ENCODE results near the gene CHCHD3. TPM values are rescaled to one million over a fixed set of nuclear protein-coding genes. Genes with fewer than 3 reads are reported as not detected.
"Not testable (repeated sequence)": the region's sequence is repeated elsewhere in the genome, so short reads cannot be mapped to it uniquely, and the experiment has no call there.

Gene CHCHD3
- total and polyA plus RNA-seq, 7 experiments from 2014 or later, result 25.6 to 49.7 (median 38.6) TPM

GRCh38 chr7:133040178-133040577 lies 41.7 kb downstream of the CHCHD3 start:
- peaks cover 0 to 39% (median 30%) of the 10 kb centered on the region in 5 donors for H3K36me3 Mint-ChIP-seq
- DNase-seq (no peak), ATAC-seq (no peak)
- H3K27ac Mint-ChIP-seq, result no peak overlapping the region
- H3K4me3 Mint-ChIP-seq, result no peak overlapping the region
- H3K27me3 Mint-ChIP-seq, result no peaks in the 10 kb centered on the region
- no peaks in the 10 kb centered on the region for H3K9me3 Mint-ChIP-seq
- intact Hi-C loops (cut with micrococcal nuclease), result no loop called here
- POLR2A ChIA-PET, result no interaction called here
- Histone ChIP-seq H3K27me3 (ENCODE audit: control insufficient read depth in 2 of 2, insufficient read depth in 2 of 2, low read length in 2 of 2) (no peaks in the 10 kb centered on the region), H3K4me1 (ENCODE audit: control insufficient read depth in 2 of 2, insufficient read depth in 2 of 2, low read length in 2 of 2) (no peaks in the 10 kb centered on the region), H3K27ac (ENCODE audit: low read depth, low read length) (no peak overlapping the region), H3K9me3 (ENCODE audit: control insufficient read depth in 2 of 3, low read length in 3 of 3) (no peaks in the 10 kb centered on the region), H3K36me3 (ENCODE audit: control insufficient read depth in 2 of 3, insufficient read depth in 3 of 3, low read length in 3 of 3) (no peaks in the 10 kb centered on the region), H3K4me3 (ENCODE audit: low read length) (no peak overlapping the region)
- CTCF ChIA-PET, result interaction anchor here (0.6 kb wide), 1 partner anchor 844 kb away, joined by 4 read pairs; no protein-coding TSS in a partner anchor
- peaks cover 0 to 32% (median 18%) of the 10 kb centered on the region in 7 donors for H3K4me1 Mint-ChIP-seq

DNA sequence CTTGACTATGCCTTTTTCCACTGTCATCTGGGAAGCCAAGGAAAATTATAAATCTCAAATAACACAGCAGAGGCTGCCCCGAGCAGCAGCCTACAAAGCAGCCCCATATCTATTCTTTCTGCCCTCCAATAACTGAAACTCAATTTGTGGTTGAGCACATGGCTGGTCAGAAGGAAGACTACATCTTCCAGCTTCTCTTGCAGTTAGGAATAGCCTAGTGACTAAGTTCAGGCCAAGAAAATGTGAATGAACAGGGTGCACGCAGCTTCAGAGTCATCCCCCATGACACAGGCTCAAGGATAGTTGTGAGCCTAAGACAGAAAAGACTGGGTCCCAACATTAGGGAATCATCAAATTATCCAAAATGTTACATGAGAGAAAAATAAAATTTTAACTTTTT lies 42.3 kb downstream of the CHCHD3 start:
- Histone ChIP-seq H3K27ac (ENCODE audit: low read depth, low read length) (no peak overlapping the region), H3K9me3 (ENCODE audit: control insufficient read depth in 2 of 3, low read length in 3 of 3) (no peaks in the 10 kb centered on the region), H3K36me3 (ENCODE audit: control insufficient read depth in 2 of 3, insufficient read depth in 3 of 3, low read length in 3 of 3) (no peaks in the 10 kb centered on the region), H3K27me3 (ENCODE audit: control insufficient read depth in 2 of 2, insufficient read depth in 2 of 2, low read length in 2 of 2) (no peaks in the 10 kb centered on the region), H3K4me1 (ENCODE audit: control insufficient read depth in 2 of 2, insufficient read depth in 2 of 2, low read length in 2 of 2) (no peaks in the 10 kb centered on the region), H3K4me3 (ENCODE audit: low read length) (no peak overlapping the region)
- DNase-seq, result no peak
- H3K4me1 Mint-ChIP-seq, result peaks cover 0 to 32% (median 18%) of the 10 kb centered on the region in 7 donors
- H3K27me3 Mint-ChIP-seq, result no peaks in the 10 kb centered on the region
- H3K9me3 Mint-ChIP-seq, result peaks cover 0 to 1% (median 0%) of the 10 kb centered on the region in 11 donors
- H3K4me3 Mint-ChIP-seq, result no peak overlapping the region
- H3K27ac Mint-ChIP-seq, result no peak overlapping the region
- intact Hi-C loops (cut with micrococcal nuclease), result no loop called here
- peaks cover 0 to 37% (median 28%) of the 10 kb centered on the region in 5 donors for H3K36me3 Mint-ChIP-seq
- POLR2A ChIA-PET, result no interaction called here
- ATAC-seq, result no peak
- CTCF ChIA-PET, result interaction anchor here (0.6 to 1.2 kb wide), 2 partner anchors 11 to 844 kb away, joined by 3 to 4 read pairs; no protein-coding TSS in a partner anchor

DNA sequence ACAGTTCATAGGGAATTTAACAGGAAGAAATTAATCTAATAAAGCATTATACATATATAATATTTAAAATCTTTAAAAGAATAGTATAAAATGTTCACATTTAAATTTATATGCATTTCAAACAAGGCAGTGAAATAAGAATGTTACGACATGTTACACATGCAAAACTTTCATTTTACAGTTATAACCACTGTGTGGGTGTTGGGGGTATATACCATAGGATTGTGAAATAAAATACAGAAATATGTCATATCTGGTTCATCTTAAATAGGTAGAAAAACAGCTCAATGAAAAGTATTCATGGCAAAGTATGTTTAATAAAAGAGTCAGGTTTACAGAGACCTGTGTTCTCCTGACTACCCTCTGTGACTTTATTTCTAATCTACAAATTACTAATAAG lies 45.6 kb downstream of the CHCHD3 start:
- Histone ChIP-seq H3K9me3 (ENCODE audit: control insufficient read depth in 2 of 3, low read length in 3 of 3) (no peaks in the 10 kb centered on the region), H3K4me1 (ENCODE audit: control insufficient read depth in 2 of 2, insufficient read depth in 2 of 2, low read length in 2 of 2) (no peaks in the 10 kb centered on the region), H3K36me3 (ENCODE audit: control insufficient read depth in 2 of 3, insufficient read depth in 3 of 3, low read length in 3 of 3) (no peaks in the 10 kb centered on the region), H3K4me3 (ENCODE audit: low read length) (no peak overlapping the region), H3K27ac (ENCODE audit: low read depth, low read length) (no peak overlapping the region), H3K27me3 (ENCODE audit: control insufficient read depth in 2 of 2, insufficient read depth in 2 of 2, low read length in 2 of 2) (no peaks in the 10 kb centered on the region)
- H3K27ac Mint-ChIP-seq, result no peak overlapping the region
- ChIA-PET POLR2A (no interaction called here), CTCF (no interaction called here)
- ATAC-seq, result no peak
- H3K36me3 Mint-ChIP-seq, result peaks cover 0 to 32% (median 18%) of the 10 kb centered on the region in 5 donors
- H3K27me3 Mint-ChIP-seq, result no peaks in the 10 kb centered on the region
- H3K4me1 Mint-ChIP-seq, result peaks cover 0 to 36% (median 22%) of the 10 kb centered on the region in 7 donors
- DNase-seq, result no peak
- H3K4me3 Mint-ChIP-seq, result no peak overlapping the region
- peaks cover 0 to 1% (median 0%) of the 10 kb centered on the region in 11 donors for H3K9me3 Mint-ChIP-seq
- intact Hi-C loops (cut with micrococcal nuclease), result no loop called here

DNA sequence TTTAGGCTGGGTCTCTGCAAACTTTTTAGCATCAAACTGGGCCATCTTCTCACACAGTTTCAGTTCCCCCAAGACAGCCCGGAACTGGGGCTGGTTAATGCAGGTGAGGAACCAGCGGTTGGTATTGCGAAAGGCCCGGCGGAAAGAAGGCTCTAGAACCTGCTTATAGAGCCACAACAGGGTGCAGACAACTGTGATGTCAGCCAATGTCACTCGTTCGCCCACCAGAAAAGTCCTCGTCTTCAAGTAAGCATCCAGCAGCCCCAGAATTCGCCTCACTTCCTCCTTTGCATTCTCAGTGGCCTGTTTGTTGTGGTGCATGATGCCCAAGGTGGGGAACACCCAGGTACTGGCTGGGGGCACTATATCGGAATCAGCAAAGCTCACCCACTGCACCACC lies 46.6 kb downstream of the CHCHD3 start:
- CTCF ChIA-PET; H3K27me3 Mint-ChIP-seq; H3K4me1 ChIP-seq (ENCODE audit: control insufficient read depth in 2 of 2, insufficient read depth in 2 of 2, low read length in 2 of 2); H3K27me3 ChIP-seq (ENCODE audit: control insufficient read depth in 2 of 2, insufficient read depth in 2 of 2, low read length in 2 of 2); intact Hi-C loops (cut with micrococcal nuclease); H3K27ac ChIP-seq (ENCODE audit: low read depth, low read length); DNase-seq; H3K4me3 Mint-ChIP-seq; H3K36me3 ChIP-seq (ENCODE audit: control insufficient read depth in 2 of 3, insufficient read depth in 3 of 3, low read length in 3 of 3); H3K9me3 ChIP-seq (ENCODE audit: control insufficient read depth in 2 of 3, low read length in 3 of 3); H3K9me3 Mint-ChIP-seq; POLR2A ChIA-PET; H3K4me3 ChIP-seq (ENCODE audit: low read length): not testable (repeated sequence)
- ATAC-seq, result peak; percentile 49
- Mint-ChIP-seq H3K4me1 (peaks cover 0 to 33% (median 23%) of the 10 kb centered on the region in 7 donors), H3K36me3 (peaks cover 0 to 25% (median 11%) of the 10 kb centered on the region in 5 donors), H3K27ac (peak overlapping the region in 1 of 9 donors; percentile 62)

- peaks cover 8 to 36% (median 27%) of the 10 kb centered on the region in 7 donors for H3K4me1 Mint-ChIP-seq
- no peaks in the 10 kb centered on the region for H3K27me3 Mint-ChIP-seq
- no peaks in the 10 kb centered on the region for H3K27me3 ChIP-seq (ENCODE audit: control insufficient read depth in 2 of 2, insufficient read depth in 2 of 2, low read length in 2 of 2)
- ChIA-PET POLR2A (interaction anchor here (0.9 kb wide), 1 partner anchor 375 kb away, joined by 3 read pairs; no protein-coding TSS in a partner anchor), CTCF (no interaction called here)
- H3K9me3 Mint-ChIP-seq, result peaks cover 0 to 5% (median 3%) of the 10 kb centered on the region in 11 donors
- DNase-seq (no peak), ATAC-seq (no peak)
- no peak overlapping the region for H3K4me3 Mint-ChIP-seq
- H3K4me3 ChIP-seq (ENCODE audit: low read length), result no peak overlapping the region
- H3K27ac ChIP-seq (ENCODE audit: low read depth, low read length), result no peak overlapping the region
- H3K4me1 ChIP-seq (ENCODE audit: control insufficient read depth in 2 of 2, insufficient read depth in 2 of 2, low read length in 2 of 2), result peaks cover 0 to 4% of the 10 kb centered on the region in 2 donors
- H3K27ac Mint-ChIP-seq, result no peak overlapping the region
- no peaks in the 10 kb centered on the region for H3K9me3 ChIP-seq (ENCODE audit: control insufficient read depth in 2 of 3, low read length in 3 of 3)
- intact Hi-C loops (cut with micrococcal nuclease), result no loop called here
- H3K36me3 Mint-ChIP-seq, result peaks cover 4 to 17% (median 10%) of the 10 kb centered on the region in 5 donors
- H3K36me3 ChIP-seq (ENCODE audit: control insufficient read depth in 2 of 3, insufficient read depth in 3 of 3, low read length in 3 of 3), result no peaks in the 10 kb centered on the region
Observed at GRCh38 chr7:133030346-133030745, 51.5 kb downstream of the CHCHD3 start.

DNA sequence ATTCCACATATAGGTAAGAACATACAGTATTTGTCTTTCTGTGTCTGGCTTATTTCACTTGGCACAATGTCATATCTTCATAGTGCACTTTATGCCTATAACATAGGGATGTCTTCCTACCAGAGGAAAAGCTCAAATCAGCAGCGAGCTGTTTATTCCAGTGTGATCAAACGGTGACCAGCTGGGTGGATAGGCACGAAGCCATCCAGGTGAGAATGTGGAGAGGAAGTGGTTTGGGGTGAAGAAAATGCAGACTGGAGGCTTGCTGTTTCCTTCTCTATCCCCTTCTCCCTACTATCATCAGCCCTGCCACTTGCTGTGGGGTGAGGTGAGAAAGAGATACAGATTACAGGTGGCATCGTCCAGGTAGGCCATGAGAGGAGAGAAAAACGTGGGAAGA lies 52.4 kb downstream of the CHCHD3 start:
- Histone ChIP-seq H3K36me3 (ENCODE audit: control insufficient read depth in 2 of 3, insufficient read depth in 3 of 3, low read length in 3 of 3) (no peaks in the 10 kb centered on the region), H3K27ac (ENCODE audit: low read depth, low read length) (no peak overlapping the region), H3K4me3 (ENCODE audit: low read length) (no peak overlapping the region), H3K4me1 (ENCODE audit: control insufficient read depth in 2 of 2, insufficient read depth in 2 of 2, low read length in 2 of 2) (peaks cover 0 to 4% of the 10 kb centered on the region in 2 donors), H3K27me3 (ENCODE audit: control insufficient read depth in 2 of 2, insufficient read depth in 2 of 2, low read length in 2 of 2) (no peaks in the 10 kb centered on the region), H3K9me3 (ENCODE audit: control insufficient read depth in 2 of 3, low read length in 3 of 3) (no peaks in the 10 kb centered on the region)
- ATAC-seq, result no peak
- DNase-seq, result no peak
- ChIA-PET POLR2A (interaction anchor here (0.9 kb wide), 1 partner anchor 374 kb away, joined by 3 read pairs; no protein-coding TSS in a partner anchor), CTCF (interaction anchor here (0.6 kb wide), 1 partner anchor 32 kb away, joined by 3 read pairs; no protein-coding TSS in a partner anchor)
- Mint-ChIP-seq H3K36me3 (peaks cover 4 to 16% (median 7%) of the 10 kb centered on the region in 5 donors), H3K9me3 (peaks cover 0 to 5% (median 3%) of the 10 kb centered on the region in 11 donors), H3K4me3 (peak overlapping the region in 4 of 10 donors; percentile 2 to 33 (median 25)), H3K4me1 (peaks cover 8 to 36% (median 24%) of the 10 kb centered on the region in 7 donors), H3K27ac (peak overlapping the region in 2 of 9 donors; percentile 57 to 72), H3K27me3 (no peaks in the 10 kb centered on the region)
- intact Hi-C loops (cut with micrococcal nuclease), result no loop called here

DNA sequence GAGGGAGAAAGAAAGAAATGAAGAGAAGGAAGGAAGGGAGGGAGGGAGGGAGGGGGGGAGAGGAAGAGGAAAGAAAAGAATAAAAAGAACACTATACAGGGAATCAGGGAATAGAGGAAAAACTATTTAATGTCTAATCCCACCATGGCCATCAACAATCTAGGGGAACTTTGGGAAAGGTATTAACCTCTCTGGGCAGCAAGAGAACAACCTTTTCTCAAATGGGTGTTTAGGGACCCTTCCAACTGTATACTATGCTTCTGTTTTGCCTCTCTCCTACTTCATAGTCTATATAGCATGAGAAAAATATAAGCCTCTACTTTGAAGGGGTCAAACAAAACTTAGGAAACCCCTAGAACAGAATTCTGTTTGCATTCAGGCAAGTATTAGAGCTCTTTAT lies 54.5 kb downstream of the CHCHD3 start:
- ATAC-seq, result no peak
- DNase-seq, result no peak

More for the DNA sequence above, 54.5 kb downstream of the CHCHD3 start:
- no peak overlapping the region for H3K27ac Mint-ChIP-seq
- Histone ChIP-seq H3K27ac (ENCODE audit: low read depth, low read length) (no peak overlapping the region), H3K4me1 (ENCODE audit: control insufficient read depth in 2 of 2, insufficient read depth in 2 of 2, low read length in 2 of 2) (peaks cover 0 to 4% of the 10 kb centered on the region in 2 donors), H3K9me3 (ENCODE audit: control insufficient read depth in 2 of 3, low read length in 3 of 3) (no peaks in the 10 kb centered on the region), H3K4me3 (ENCODE audit: low read length) (no peak overlapping the region), H3K27me3 (ENCODE audit: control insufficient read depth in 2 of 2, insufficient read depth in 2 of 2, low read length in 2 of 2) (no peaks in the 10 kb centered on the region), H3K36me3 (ENCODE audit: control insufficient read depth in 2 of 3, insufficient read depth in 3 of 3, low read length in 3 of 3) (no peaks in the 10 kb centered on the region)
- ChIA-PET POLR2A (no interaction called here), CTCF (no interaction called here)
- H3K27me3 Mint-ChIP-seq, result no peaks in the 10 kb centered on the region
- no peak overlapping the region for H3K4me3 Mint-ChIP-seq
- peaks cover 4 to 20% (median 15%) of the 10 kb centered on the region in 5 donors for H3K36me3 Mint-ChIP-seq
- intact Hi-C loops (cut with micrococcal nuclease), result no loop called here
- H3K9me3 Mint-ChIP-seq, result peaks cover 0 to 5% (median 3%) of the 10 kb centered on the region in 11 donors
- H3K4me1 Mint-ChIP-seq, result peaks cover 8 to 34% (median 24%) of the 10 kb centered on the region in 7 donors
